Stimulated activated CD8-positive, alpha-beta memory T cell treated with anti-CD3 and anti-CD28 coated beads, Interleukin-15, amount 100 ng/mL, for 48 hours (primary cell): ENCODE measurements around the gene ALDOA.
"Not testable (repeated sequence)": the region's sequence is repeated elsewhere in the genome, so short reads cannot be mapped to it uniquely, and the experiment has no call there.

Experiments used
- DNase-seq, 2 donors: peaks; one replicate each; pipeline ENCODE4 v3.0.0-alpha.2; 2020; ENCODE audit warnings: low read depth in 2 of 2

Gene ALDOA

DNA sequence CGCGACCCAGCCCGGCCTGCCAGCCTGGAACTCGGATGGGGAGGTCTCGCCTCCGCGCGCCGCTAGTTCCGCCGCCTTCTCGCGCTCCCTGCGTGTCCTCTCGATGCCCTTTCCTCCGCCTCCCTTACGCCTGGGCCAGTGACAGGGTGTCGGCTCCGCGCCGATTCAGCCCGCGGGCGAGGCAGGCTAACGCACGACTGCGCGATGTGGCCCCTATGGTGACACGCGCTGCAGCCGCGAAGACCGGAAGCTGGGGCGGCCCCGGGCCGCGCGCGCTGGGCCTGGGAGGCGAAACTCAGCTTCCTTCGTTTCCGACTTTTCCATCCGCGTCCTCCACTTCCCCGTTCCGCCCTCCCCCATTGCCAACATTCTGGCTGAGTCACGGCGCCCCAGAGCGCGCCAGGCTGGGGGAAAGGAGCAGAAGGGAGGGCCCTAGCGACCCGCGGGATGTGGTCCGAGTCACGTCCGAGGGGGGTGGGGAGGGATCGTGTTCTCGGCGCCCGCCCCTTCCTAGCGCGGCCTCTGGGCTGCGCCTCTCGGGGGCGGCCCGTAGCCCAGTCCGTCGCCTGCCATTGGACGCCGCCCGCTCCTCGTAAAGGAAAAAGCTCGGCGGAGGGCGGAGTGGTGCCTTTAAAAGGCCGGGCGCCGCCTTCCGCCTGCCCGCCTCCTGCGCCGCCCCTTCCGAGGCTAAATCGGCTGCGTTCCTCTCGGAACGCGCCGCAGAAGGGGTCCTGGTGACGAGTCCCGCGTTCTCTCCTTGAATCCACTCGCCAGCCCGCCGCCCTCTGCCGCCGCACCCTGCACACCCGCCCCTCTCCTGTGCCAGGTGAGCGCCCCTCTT is at the start of gene ALDOA:
Gene ALDOA, plus strand, starts transcription at position 659 of the 841 bp plus-strand sequence. CDS start 1,138 bp downstream, outside the sequence.
- DNase-seq, result peak; percentile 96 to 99

DNA sequence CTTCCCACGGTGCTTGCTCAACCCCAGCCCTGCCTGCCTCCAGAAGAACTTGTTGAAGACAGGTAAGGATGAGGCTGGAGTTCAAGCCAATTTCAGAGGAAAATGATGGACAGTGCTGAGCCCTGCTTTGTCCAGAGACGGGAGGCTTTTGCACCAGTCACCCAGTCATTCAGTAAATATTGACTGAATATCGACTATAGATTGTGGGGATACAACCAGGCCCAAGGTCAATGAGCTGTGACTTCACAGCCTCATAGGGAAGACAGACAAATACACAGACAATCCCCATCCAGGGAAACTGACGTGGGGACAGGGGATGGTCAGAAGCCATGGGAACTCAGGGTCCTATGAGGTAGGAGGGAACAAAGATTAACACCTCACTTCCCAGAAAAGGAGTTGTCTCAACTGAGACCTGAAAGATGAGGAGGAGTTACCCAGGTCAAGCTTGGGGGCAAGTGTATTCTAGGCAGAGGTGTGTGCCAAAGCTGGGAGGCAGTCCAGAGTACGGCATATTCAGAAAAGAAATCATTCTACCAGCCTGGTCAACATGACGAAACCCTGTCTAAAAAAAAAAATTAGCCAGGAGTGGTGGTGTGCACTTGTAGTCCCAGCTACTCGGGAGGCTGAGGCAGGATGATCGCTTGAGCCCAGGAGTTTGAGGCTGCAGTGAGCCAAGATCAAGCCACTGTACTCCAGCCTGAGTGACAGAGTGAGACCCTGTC is 48.8 kb upstream of the ALDOA start:
- DNase-seq, result no peak

DNA sequence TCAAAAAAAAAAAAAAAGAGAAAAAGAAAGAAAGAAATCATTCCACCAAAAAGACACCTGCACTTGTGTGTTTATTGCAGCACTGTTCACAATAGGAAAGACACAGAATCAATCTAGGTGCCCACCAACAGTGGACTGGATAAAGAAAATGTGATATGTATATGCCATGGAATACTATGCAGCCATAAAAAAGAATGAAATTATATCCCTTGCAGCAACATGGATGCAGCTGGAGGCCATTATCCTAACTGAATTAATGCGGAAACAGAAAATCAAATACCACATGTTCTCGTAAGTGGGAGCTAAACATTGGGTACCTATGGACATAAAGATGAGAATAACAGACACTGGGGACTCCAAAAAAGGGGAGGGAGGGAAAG is 48.3 kb upstream of the ALDOA start:
- DNase-seq, result no peak

DNA sequence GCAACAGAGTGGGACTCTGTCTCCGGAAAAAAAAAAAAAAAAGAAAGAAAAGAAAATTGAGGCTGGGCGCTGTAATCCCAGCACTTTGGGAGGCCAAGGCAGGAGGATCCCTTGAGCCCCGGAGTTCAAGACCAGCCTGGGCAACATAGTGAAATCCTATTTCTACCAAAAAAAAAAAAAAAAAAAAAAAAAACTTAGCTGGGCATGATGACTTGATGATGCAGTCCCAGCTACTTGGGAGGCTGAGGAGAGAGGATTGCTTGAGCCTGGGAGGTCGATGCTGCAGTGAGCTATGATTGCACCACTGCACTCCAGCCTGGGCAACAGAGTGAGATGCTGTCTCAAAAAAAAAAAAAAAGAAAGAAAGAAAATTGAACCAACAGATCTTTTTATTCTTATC is 47.6 kb upstream of the ALDOA start:
- DNase-seq, result not testable (repeated sequence)

DNA sequence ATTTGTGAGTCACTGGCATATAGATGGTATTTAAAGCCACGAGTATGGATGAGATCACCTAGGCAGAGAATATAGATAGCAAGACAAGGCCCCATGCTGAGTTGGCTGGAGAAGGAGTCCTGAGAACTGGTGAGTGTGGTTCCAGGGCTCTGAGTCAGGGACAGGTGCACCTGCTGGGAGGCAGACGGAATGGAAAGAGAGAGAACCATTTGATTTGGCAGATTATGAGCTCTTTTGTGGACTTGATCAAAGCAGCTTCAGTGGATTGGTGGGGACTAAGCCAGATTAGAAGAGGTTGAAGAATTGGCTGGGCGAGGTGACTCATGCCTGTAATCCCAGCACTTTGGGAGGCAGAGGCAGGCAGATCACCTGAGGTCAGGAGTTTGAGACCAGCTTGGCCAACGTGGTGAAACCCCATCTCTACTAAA is 46.8 kb upstream of the ALDOA start:
- DNase-seq, result no peak

DNA sequence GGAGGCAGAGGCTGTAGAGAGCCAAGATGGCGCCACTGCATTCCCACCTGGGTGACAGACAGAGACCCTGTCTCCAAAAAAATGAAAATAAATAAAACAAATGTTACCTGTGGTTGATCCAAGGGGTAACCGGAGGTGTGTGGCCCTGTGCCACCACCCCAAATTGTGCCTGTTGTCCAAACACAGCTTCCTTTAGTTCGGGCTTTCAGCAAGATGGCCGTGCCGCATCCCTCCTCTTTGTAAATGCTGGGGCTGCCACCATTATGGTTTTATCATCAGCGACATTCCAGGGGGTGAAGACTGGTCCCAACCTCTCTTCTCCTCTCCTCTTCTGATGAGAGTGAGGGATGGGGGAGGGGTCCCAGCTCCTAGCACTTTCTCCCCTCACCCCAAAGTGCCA is 42.7 kb upstream of the ALDOA start, which contains the start of gene C16orf92:
Gene C16orf92, plus strand, starts transcription at position 312 of the 400 bp plus-strand sequence. CDS start 143 bp downstream, outside the sequence.
- no peak for DNase-seq

DNA sequence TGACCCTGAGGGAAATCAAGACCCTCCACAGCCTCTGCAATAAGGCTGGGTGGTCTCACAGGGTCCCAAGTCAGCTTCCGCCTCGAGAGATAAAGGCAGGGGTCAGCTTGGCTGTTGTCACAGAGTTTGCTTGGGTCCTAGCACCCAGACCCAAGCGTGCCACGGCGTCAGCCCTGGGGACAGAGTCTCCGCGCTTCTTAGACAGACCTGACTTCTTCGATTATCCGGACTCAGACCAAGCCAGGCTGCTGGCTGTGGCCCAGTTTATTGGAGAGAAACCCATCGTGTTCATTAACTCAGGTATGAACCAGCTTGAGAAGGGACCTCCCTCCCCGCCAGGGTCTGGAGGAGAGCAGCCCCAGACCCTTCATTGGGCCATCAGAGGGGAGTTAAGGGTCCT is 42.0 kb upstream of the ALDOA start:
- DNase-seq, result no peak

DNA sequence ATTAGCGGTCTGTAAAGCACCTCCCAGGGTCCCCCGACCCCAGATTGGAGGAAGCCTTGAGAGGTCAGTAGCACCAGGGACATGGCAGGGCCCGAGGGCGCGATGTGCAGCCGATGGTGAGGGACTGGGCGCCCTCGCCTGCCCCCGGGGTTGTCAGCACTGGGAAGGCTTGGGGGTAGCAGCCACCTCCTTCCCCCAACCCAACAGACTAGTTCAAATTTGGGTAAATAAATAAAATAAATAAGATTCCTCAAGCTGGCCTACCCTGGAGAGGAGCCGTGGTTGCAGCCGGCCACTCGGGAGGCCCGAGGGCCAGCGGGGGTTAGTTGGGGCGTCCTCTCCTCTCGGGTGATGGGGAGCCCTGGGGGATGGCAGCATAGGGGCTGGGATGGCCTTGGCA is 41.1 kb upstream of the ALDOA start:
- DNase-seq, result no peak

DNA sequence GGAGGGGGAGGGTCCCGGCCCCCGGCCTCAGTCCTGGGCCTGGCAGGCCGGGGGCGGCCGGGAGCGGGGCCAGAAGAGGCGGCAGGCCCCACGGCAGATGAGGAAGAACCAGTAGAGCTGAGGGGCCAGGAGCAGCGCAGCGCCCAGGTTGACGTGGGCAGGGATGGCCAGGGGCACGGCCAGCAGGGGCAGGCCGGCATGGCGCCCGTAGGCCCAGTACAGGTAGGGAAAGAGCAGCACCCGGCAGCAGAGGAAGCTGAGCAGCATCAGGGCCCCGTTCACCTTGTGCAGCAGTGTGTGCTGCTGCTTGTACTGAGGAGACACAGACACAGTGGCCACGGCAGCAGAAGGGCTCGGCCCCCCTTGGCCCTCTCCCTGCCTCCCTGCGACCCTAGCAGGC is 40.4 kb upstream of the ALDOA start:
- DNase-seq, result no peak

DNA sequence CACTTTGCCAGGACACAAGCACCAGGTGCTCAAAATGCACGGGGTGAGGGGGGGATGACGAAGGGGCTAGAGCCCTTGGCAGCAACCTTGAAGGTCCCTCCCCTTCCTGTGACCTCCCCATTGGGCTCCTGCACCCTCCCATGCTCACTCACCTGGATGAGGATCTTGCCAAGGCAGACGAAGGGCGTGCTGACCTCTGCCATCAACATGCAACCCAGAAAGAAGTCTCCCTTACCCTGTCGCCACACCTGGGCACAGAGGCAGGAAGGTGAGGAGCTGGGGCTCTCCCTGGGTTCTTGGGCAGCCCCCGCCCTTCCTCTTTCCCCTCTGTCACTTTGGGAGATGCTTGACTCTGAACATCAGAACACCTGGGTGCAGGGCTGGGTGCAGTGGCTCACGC is 40.0 kb upstream of the ALDOA start:
- no peak for DNase-seq

DNA sequence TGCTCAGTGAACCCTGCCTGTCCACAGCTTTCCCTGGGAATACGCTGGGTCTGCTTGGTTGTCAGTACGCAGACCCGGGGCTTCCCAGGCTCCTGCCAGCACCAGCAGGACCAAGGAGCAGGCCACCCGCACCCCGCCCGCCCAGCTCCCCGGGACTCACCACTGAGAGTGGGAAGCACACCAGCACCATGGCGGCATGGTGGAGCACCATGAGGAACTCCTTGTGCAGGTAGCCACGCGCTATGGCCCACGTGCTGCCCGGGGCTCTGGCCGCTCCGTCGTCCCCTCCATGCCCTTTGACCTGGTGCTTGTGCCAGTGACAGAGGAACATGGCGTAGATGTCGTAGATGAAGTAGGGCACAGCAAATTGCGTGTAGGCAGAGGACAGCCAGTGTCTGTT is 39.1 kb upstream of the ALDOA start:
- DNase-seq, result no peak

DNA sequence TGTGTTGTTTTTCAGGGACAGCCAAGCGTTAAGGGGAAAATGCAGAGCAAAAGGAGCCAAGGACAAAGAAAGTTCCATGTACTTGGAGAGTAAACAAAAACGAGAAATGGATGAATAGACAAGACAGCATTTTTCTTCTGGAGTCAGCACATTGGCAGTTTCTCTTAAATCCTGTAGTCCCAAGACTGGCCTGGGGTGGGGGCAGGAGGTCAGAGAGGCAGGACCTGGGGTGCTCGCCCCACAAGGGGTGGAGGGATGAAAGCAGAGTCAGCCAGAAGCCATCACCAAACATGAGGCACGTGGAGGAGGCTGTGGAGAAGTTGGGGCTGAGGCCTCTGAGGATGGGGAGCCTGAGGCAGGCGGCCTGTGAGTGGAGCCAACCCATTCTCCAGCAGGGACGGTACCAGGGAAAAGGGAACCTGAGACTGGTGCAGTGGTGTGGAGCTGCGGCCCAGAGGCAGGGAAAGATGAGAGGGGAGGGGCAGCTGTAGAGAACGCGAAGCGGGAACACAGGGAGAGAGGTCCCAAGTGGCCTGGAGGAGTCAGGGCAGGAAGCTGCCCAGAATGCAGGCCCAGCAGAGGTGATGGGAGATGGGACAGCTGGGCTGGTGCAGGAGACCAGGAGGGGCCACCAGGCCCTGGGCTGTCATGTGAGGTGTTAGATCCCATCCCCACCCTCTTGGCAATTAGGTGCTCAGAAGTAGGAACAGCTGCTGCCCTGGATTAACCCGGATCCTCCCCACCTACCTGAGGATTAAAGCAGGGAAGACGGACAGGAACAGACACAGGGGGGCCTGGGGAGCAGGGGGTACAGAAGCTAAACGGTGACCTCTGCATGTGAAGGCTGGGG is 37.7 kb upstream of the ALDOA start:
- no peak for DNase-seq

DNA sequence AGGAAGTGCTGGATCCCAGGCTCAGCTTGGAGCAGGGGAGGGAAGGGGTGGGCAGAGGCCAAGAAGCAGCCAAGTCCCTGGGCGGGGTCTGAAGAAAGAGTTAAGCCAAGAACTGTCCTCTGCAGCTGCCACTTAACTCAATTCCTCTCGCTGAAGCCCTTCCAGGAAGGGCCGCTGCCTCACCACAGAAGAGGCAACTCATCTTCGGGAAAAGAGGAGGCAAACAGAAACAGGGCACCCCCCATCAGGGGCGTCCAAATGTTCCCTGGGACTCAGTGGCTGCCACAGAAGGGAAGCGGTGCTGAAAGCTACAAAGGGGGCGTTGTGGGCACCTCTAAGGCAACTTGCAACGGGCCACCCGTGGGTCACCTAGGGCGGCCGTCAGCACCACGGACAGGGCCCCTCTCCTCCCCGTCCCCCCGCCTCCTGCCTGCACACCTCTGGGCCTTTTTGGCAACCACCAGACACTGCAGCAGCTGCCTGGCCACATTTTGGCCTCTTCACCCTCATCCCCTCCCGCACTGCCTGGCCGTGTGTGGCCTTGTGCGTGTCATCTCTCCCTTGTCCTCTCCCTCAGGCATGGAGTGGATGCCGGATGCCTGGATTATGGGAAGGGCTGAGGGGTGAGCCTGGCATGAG is 37.0 kb upstream of the ALDOA start:
- DNase-seq, result no peak

DNA sequence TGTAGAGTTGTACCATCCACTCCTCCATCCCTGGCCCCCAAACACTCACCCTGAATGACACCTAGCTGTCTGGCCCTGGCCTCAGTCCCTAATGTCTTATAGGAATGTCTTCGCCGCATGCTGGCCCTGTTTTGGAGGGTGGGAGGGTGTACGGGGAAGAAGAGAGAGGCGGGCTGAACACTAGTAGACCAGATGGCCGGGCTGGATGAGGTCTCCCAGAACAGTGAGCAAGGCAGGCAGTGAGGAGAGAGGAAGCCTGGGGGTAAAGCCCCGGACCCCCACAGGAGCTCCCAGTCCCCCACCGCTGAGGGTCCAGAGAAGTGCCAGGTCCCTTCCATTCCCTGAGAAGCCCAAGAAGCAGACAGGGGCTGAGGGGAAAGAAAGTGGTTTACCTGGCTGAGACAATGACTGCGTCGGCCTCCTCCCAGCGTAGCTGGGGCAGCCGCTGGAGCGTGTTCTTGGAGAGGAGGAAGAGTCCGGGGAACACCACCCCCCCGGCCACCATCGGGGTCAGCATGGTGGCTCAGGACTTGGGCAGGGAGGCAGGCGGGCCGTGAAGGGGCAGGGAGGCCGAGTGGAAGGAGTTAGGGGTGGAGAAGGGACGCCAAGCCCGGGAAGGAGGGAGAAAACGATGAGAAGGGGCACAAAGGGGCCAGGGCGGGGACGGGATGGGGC is 35.4 kb upstream of the ALDOA start:
- no peak for DNase-seq

DNA sequence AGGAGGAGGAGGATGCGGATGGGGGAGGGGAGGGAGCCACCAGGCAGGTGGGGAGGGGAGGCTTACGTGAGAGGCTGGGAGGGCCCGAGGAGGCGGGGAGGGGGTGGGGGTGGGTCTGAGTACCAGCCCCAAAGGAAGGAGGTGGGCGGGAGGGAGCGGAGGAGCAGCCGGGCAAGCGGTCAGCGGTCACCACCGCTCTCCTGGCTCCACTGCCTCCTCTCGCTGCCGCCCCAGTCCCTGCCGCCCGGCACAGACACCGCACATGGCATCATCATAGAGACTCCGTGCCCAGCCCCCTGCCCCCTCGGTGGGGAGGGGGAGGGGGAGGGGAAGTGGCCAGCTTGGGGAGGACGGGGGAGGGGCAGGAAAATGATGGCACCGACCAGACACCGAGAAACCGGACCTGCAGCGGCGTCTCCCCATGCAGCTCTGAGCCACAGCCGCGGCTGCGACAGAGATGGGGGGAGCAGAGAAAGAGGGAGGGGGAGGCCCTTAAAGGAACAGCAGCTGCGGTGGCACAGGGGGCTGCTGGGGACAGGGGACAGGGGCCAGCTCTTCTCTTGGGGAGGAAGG is 34.6 kb upstream of the ALDOA start, which contains the start of gene TLCD3B:
Gene TLCD3B, minus strand, starts transcription at position 431 of the 573 bp plus-strand sequence. CDS start 744 bp downstream, outside the sequence.
- DNase-seq, result no peak

DNA sequence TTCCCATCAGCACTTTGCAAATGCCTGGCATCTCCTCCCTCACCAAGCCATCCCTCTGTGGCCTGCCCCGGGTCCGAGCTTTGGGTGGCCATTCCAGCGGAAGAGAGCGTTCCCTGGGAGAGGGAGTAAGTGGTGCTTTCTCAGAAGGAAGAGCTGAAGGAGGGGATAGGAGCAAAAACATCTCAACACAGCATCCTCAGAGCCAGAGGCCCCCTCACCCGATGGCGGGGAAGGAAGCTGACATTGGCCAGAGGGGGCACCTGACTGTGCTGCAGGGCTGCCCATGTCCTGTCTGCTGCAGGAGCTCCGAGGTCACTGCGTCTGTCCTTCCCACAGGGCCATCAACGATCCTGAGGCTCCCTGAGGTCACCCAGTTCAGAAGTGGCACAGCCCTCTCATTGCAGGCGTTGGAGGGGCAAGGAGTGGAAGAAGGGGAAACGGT is 34.1 kb upstream of the ALDOA start:
- DNase-seq, result no peak

DNA sequence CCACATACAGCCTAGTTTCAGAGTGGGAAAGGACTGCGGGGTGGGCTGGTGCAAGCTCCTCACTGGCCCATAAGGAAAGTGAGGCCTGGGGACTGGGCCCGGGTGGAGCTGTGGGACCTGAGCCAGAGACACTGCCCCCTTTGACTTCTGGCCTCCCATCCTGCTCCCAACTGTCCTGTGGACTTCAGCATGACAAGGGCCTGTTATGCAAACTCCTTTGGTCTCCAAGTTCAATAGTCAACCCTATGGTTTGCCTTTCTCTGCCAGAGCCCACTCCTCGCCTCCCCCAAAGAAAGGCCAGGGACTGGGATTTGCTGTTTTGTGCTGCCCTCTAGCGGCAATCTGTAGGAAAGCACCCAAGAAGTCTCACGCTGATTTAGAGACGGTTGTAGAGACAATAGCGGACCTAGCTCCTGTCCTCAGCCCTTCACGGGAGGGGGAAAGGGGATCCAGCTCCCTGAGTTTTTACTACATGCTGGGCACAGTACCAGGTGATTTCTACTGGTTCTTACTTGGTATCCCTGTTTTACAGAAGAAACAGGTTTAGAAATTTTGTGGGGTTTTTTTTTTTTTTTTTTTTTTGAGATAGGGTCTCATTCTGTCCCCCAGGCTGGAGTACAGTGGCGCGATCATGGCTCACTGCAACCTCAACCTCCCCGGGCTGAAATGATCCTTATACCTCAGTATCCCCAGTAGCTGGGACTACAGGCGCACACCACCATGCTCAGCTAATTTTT is 33.3 kb upstream of the ALDOA start:
- peak in 1 of 2 donors; percentile 40 for DNase-seq

DNA sequence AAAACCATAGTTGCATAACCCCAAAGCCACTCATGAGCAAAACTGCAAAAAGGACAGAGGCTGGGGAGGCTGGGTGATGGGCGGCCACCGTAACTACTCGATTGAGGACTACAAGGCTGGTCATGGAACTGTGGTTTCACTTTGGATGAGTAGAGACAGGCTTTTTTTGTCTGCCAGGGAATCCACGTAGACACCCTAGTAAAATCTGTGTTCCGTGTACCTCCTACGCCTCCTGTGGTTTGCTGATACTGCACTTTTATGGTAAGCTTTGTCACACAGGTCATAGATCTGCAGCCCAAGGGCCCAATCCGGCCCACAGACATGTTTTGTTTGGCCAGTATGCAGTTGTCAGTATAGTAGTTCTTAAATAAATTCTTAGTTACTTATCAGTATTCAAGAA is 32.3 kb upstream of the ALDOA start:
- DNase-seq, result no peak

DNA sequence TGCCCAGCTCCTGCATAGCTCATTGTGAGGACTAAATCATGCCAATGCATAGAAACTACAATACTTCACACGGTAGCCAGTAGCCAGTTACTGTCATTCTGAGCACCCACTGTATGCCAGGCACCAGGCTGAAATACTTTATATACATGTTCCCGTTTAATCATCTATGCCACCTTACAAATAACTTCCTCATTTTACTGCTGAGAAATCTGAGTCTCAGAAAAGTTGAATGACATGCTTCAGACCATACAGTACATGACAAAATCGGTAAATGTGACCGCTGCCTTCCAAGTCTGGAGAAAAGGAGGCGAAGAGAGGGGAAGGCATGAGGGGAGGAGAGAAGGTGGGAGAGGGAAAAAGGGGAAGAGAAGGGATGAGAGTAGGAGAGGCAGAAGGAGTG is 25.3 kb upstream of the ALDOA start:
- DNase-seq, result no peak

DNA sequence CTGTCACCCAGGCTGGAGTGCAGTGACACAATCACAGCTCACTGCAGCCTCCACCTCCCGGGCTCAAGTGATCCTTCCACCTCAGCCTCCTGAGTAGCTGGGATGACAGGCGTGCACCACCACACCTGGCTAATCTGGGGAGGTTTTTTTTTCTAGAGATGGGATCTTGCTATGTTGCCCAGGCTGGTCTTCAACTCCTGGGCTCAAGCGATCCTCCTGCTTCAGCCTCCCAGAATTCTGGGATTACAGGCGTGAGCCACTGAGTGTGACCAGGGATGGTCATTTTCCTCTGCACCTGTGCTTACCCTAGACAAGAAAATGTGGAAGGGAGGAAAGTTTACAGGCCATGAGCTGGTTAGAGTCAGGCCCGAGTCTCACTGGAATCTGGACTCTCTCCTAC is 24.9 kb upstream of the ALDOA start:
- DNase-seq, result not testable (repeated sequence)
